ENCODE results near the gene KLHL40.

Gene KLHL40

DNA sequence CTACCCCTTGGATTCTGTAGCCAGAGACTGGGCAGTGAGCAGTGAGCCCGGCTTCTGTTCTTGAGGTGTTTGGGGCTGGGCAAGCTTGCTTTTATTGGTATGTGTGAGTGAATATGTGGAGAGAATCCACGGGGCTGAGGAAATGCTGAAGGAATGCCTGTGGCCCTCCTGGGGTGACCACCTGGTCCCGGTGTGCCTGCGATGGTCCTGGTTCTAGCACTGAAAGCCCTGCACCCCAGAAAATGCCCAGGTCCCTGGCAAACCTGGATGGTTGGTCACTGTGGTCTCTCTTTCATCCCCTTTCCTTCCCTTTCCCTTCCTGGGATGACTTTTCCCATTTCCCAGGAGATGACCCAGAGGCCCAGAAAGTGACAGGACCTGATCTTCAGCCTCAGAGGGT, 27.7 kb upstream of the KLHL40 start:
- no peak for DNase-seq (ENCODE audit: low read depth)

DNA sequence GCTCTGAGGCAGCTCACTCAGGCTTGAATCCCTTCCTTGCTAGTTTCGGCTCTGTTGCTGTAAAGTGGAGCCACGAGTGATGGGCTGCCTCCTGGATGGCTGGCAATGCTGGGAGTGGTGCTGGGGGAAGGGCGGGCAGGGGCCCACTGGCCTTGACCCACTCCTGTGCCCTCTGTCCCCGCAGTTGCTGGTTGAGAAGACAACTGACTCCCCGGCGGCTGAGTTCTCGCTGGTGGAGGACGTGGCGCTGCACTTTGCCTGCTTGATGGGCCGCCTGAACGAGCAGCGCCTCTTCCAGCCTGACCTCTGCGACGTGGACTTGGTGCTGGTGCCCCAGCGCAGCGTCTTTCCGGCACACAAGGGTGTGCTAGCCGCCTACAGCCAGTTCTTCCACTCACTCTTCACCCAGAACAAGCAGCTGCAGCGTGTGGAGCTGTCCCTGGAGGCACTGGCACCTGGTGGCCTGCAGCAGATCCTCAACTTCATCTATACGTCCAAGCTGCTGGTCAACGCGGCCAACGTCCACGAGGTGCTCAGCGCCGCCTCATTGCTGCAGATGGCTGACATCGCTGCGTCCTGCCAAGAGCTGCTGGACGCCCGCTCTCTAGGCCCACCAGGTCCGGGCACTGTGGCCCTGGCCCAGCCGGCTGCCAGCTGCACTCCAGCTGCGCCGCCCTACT, 27.1 kb upstream of the KLHL40 start:
- no peak for DNase-seq (ENCODE audit: low read depth)

DNA sequence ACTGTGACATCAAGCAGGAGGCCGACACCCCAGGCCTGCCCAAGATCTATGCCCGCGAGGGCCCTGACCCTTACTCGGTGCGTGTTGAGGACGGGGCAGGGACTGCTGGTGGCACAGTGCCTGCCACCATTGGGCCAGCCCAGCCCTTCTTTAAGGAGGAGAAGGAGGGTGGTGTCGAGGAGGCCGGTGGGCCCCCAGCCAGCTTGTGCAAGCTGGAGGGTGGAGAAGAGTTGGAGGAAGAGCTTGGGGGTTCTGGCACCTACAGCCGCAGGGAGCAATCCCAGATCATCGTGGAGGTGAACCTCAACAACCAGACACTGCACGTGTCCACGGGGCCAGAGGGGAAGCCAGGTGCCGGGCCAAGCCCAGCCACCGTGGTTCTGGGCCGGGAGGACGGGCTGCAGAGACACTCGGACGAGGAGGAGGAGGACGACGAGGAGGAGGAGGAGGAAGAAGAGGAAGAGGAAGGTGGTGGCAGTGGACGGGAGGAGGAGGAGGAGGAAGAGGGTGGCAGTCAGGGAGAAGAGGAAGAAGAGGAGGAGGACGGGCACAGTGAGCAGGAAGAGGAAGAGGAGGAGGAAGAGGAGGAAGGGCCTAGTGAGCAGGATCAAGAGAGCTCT, 26.5 kb upstream of the KLHL40 start:
- no peak for DNase-seq (ENCODE audit: low read depth)

GRCh38 chr3:42659451-42660130, 25.7 kb upstream of the KLHL40 start:
- DNase-seq (ENCODE audit: low read depth), result no peak

GRCh38 chr3:42660131-42660715, 25.1 kb upstream of the KLHL40 start:
- no peak for DNase-seq (ENCODE audit: low read depth)

- no peak for DNase-seq (ENCODE audit: low read depth)
Measured at GRCh38 chr3:42660898-42661297, 24.4 kb upstream of the KLHL40 start.

DNA sequence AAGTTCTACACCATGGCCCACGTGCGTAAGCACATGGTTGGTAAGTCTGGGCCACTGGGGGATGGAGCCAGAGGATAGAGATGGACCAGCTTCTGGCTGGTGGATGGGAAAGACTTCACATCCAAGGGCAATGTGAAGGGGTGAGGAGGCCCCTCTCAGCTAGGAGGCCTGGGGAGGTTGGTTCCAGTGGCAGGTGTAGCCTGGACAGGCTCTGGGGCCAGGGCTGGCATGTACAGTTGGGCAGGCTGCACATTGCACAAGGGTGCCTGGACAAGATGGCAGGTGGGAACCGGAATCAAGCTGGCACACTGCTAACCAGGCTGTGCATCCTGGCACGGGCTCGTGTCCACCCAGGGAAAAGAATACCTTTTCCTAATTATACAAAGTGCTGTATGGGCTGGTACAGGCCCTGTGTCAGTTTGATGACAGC, 23.7 kb upstream of the KLHL40 start:
- no peak for DNase-seq (ENCODE audit: low read depth)

DNA sequence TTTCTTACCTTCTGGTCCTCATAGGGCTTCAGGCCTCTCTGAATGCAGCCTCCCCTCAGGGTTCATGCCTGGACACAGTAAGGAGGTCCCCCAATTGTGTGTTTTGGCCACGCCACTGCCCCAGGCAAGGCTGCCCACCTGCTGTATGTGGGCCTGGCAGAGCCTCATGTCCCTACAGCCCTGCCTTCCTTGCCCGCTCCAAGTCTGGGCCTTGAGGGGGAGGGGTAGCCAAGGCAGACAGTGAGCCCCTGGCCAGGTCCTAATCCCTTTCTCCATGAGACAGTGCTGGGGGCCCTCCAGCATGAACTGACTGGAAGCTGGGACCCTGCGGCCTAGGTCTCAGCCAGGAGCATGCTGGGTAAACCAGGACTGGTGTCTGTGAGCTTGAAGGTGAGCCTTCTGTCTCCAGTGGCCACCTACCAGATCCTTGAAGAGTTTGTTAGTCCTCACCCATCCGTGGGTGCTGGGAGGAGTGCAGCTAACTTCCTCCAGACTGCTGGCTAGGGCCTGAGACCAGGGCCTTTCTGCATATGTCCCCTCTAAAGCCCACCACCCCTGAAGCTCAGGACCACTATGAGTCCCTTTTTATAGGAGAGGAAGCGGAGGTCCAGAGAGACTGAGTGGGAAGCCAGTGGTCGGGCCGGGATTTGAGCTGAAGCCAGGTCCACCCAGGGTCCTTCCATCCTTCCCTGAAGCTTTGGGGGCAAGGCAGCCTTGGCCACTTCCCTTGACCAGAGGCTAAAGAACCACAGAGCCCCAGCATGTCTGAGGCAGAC, 23.1 kb upstream of the KLHL40 start:
- DNase-seq (ENCODE audit: low read depth), result no peak

GRCh38 chr3:42662813-42663535, 22.4 kb upstream of the KLHL40 start:
- no peak for DNase-seq (ENCODE audit: low read depth)

GRCh38 chr3:42663581-42664437, 21.5 kb upstream of the KLHL40 start:
- no peak for DNase-seq (ENCODE audit: low read depth)

GRCh38 chr3:42664438-42664803, 20.9 kb upstream of the KLHL40 start:
- no peak for DNase-seq (ENCODE audit: low read depth)

GRCh38 chr3:42665050-42665878, 20.1 kb upstream of the KLHL40 start:
- DNase-seq (ENCODE audit: low read depth), result no peak

- no peak for DNase-seq (ENCODE audit: low read depth)
Measured at GRCh38 chr3:42666022-42666421, 19.3 kb upstream of the KLHL40 start.

GRCh38 chr3:42666577-42666998, 18.7 kb upstream of the KLHL40 start:
- DNase-seq (ENCODE audit: low read depth), result no peak

- DNase-seq (ENCODE audit: low read depth), result no peak
Measured at GRCh38 chr3:42667096-42667522, 18.2 kb upstream of the KLHL40 start.

- DNase-seq (ENCODE audit: low read depth), result no peak
Measured at GRCh38 chr3:42667523-42668412, 17.6 kb upstream of the KLHL40 start.

GRCh38 chr3:42668413-42668760, 16.9 kb upstream of the KLHL40 start:
- DNase-seq (ENCODE audit: low read depth), result no peak

- DNase-seq (ENCODE audit: low read depth), result no peak
Measured at GRCh38 chr3:42668793-42669217, 16.5 kb upstream of the KLHL40 start.

All from activated T-cell treated with anti-CD3 and anti-CD28 coated beads for 24 hours (primary cell).